Fibroblast of skin of scalp (primary cell): ENCODE measurements around the gene PRG3.
"Not testable (repeated sequence)": the region's sequence is repeated elsewhere in the genome, so short reads cannot be mapped to it uniquely, and the experiment has no call there.

Source experiments
- DNase-seq: peaks from one replicate; pipeline ENCODE4 v3.0.0-alpha.2; 2013

Gene PRG3

GRCh38 chr11:57359396-57359795, 21.6 kb downstream of the PRG3 start:
- DNase-seq, result no peak

DNA sequence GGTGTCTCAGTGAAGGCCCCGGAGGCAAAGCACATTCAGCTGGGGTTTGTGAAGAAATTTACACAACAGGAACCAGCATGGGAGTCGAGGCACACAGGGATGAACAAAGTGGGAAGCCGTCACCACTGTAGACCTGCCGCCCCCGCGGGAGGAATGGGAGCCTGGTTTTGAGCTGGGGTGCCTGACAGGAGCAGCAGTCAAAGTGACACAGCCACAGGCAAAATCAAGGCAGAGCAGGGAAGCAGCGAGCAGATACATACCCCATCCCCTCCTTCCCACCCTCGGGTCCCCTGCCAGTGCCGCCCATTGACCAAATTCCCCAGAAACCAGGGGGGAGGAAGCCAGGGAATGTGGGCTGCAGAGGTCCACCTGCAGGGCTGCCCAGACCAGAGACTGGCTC, 22.0 kb downstream of the PRG3 start:
- no peak for DNase-seq

GRCh38 chr11:57358543-57358961, 22.4 kb downstream of the PRG3 start:
- DNase-seq, result no peak

DNA sequence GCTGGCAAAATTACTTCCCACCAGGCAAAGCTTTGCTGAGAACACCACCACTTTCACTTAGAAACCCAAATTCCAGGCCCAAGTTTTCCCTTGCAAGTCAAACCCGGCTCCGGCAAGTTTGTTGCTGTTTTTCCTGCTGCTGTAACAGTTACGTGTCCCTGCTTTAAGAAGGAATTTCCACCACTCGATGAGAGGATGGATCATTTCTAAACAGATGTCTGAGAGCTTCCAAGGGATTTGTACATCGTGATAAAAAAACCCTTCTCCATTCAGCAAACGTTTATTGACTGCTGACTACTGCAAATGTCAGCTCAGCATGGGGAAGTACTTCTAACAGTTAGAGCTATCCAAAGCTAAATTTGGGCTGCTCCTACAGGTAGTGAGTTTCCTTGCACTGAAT, 23.1 kb downstream of the PRG3 start:
- peak; percentile 8 for DNase-seq

DNA sequence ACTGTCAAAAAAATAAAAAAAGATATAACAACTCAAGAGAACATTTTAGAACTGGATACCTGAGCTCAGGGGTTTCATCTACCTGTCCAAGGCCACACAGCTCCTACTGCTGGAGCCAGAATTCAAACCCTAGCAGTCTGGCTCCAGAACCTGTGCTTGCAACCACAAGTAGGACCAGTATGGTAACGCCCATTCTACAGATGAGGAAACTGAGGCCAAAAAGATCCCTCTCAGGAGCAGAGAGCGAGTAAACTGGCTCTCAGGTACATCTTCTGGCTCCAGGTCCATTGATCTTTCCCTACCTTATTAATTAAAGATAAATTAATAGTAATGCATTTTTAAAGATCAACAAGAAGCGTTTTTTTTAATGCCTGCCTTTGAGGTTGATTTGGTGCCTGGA, 23.6 kb downstream of the PRG3 start:
- no peak for DNase-seq

GRCh38 chr11:57356268-57356667, 24.7 kb downstream of the PRG3 start:
- DNase-seq, result no peak

DNA sequence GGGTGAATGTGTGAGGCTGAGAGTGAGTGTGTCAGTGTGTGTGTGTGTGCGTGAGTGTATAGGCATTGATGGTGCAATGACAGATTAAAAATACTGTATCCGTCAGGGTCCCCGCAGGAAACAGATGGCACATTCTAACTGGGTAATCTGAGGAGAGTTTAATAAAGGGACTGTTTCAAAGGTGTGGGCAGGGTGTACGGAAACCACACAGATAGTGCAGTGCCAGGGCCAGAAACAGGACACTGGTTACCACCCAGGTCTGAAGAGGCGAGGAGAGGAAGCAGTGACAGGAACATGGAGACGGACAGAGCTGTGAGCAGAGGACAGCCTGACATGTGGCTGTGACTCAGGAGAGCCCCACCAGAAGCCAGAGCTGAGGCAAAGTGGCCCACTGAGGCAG, 26.3 kb downstream of the PRG3 start:
- no peak for DNase-seq

- DNase-seq, result no peak
Measured at GRCh38 chr11:57353852-57354251, 27.1 kb downstream of the PRG3 start.

DNA sequence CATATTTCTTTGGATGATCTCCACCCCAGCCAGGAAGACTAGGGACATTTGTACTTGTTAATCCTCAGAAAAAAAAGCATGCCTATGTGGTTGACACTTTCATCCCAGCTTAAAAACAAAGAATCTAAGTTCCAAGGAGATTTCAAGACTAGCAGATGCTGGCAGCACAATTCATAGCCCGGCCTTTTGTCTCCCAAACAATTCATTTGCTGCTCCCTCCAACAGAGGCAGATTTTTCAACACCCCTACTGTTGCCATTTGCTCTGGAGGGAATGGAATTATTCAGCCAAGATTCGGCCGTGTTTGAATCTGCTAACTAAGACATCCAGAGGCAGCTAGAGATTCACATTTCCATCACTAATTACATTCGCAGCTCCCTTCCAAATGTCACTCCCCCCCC, 27.5 kb downstream of the PRG3 start:
- DNase-seq, result no peak

GRCh38 chr11:57353036-57353435, 27.9 kb downstream of the PRG3 start:
- DNase-seq, result no peak

GRCh38 chr11:57349491-57350274, 31.3 kb downstream of the PRG3 start:
- peak; percentile 33 for DNase-seq

GRCh38 chr11:57348636-57349313, 32.2 kb downstream of the PRG3 start:
- no peak for DNase-seq

DNA sequence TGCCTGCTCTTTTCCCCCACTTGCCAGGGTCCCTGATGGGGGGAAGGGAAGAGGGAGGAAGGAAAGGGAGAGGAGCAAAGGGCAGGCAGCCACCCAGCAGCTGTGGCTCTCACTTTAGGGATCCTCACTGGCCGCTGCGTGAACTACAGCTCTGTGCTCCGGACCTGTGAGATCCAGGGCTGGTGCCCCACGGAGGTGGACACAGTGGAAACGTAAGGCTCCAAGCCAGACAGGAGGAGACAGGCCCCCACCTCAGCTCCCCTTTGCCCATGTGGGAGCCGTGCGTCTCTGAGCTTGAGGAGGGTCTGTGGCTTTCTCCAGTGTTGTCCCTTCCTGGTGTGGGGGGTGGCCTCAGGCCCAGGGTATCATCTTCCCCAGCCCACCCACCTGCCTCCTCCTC, 32.9 kb downstream of the PRG3 start:
- DNase-seq, result no peak

DNA sequence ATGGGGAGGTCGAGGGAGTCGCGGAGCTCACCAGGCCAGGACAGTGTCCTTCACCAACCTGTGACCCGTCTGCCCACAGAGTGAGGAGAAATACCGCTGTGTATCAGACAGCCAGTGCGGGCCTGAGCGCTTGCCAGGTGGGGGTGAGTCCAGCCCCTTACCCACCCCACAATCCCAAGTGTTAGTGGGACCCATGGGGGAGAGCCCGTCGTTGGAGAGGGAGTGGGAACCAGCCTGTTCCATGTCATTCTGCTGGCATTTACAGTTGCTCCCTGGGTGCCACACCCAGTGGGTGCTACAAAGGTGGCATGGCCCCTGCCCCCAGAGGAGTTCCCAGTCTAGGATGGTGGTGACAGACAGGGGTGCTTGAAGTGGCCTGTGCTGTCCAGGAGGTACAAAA, 33.6 kb downstream of the PRG3 start:
- DNase-seq, result no peak

- peak; percentile 69 for DNase-seq
Measured at GRCh38 chr11:57345555-57346211, 35.3 kb downstream of the PRG3 start.

GRCh38 chr11:57344826-57345225, 36.1 kb downstream of the PRG3 start:
- DNase-seq, result no peak

DNA sequence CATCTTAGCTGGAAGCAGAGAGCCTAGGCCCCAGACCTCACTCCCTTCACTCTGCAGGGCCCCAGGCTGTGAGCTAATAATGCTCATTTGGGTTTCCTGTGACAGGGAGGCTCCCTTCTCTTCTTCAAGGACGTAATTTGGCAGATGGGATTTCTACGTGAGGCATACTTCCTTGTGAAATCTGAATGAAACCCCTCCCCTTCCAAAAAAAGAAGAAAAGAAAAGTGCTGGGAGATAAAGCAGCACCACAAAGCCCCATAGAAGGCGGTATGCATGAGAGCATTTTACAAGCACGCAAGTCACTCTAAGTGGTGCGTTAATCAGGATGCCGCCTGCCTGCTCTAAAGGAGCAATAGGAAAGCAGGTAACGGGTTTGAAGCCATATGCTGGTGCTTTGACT, 37.1 kb downstream of the PRG3 start:
- no peak for DNase-seq

GRCh38 chr11:57342702-57343101, 38.2 kb downstream of the PRG3 start:
- no peak for DNase-seq

DNA sequence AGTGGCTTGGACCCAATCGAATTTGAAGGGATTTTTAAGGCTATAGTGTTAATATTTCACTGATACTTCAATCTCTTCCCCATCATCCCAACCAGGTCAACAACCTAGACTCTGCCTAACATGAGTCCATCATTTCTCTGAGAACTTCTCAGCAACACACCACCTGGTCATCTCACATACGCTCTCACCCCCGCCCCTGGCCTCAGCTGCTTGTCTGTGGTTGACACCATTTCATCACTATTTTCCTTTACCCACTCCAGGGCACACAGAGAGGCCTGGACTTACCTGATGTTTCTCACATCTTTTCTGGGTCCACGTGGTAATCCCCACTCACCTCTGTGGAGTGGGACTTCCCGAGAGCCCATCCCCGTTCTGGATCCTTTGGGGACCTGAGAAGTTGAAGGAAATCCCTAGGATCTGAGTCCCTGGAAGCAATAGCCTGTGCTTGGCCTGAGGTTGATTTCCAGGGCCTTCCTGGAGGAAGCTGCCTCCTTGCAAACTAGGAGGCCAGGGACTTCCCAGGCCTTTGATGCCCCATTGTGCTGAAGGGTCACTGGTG, 39.6 kb downstream of the PRG3 start:
- DNase-seq, result no peak

DNA sequence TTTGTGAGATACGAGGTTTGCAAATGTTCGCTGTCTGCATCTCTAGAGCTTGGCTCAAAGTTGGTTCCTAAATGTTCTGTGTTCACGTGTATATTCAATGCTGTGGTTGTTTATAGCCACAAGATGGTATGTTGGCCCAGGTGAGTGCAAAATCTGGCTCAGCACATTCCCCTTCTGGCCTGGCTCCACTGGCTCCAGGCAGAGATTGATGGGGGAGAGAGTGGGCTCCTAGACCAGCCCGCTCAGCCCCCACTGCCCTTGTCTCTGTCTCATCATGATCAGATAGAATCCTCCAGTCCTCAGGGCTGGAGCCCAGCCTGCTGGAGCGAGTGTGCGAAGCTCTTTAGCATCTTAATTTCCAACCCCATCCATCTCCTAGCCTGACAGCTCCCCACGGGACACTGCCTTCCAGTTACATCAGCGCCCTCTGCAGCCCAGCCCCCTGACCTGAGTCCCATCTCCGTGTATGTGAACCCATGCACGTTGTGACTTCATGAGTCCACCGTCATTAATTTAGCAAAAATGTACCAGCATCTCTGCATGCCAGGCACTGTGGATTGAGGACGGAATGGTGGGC, 40.8 kb downstream of the PRG3 start:
- peak; percentile 64 for DNase-seq

- no peak for DNase-seq
Measured at GRCh38 chr11:57339328-57339727, 41.6 kb downstream of the PRG3 start.

- DNase-seq, result no peak
Measured at GRCh38 chr11:57338142-57338541, 42.8 kb downstream of the PRG3 start, which contains the start of gene P2RX3. P2RX3 (plus strand) TSS chr11:57338352; CDS start chr11:57338551, 199 bp downstream.

DNA sequence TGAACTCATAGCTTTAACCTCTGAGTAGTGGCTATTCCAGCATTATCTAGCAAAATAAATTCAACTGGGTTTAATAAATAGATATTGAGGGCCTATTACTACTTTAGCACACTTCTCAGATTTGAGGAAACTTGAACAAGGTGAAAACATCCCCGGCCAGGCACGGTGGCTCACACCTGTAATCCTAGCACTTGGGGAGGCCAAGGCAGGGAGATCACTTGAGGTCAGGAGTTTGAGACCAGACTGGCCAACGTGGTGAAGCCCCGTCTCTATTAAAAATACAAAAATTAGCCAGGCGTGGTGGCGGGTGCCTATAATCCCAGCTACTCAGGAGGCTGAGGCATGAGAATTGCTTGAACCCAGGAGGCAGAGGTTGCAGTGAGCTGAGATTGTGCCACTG, 44.1 kb downstream of the PRG3 start:
- DNase-seq, result not testable (repeated sequence)
